Neural progenitor cell (in vitro differentiated cells): ENCODE results near the gene EYS. TPM values are rescaled to one million over a fixed set of nuclear protein-coding genes. Genes with fewer than 3 reads are reported as not detected.

Experiments
- DNase-seq: peaks from one replicate; pipeline ENCODE4 v3.0.0-alpha.2; 2016; ENCODE audit warnings: low spot score
- H2AFZ ChIP-seq: fragments of 200-600 bp; sonication (generic); replicated peaks from 2 replicates; pipeline ENCODE4 v1.6.1; 2016; ENCODE audit warnings: antibody characterized with exemption
- H3F3A ChIP-seq: fragments of 200-600 bp; sonication (generic); 2 replicates; pipeline ENCODE4 v1.6.1; 2016; ENCODE audit warnings: antibody characterized with exemption, low read depth
- H3K27ac ChIP-seq: fragments of 200-600 bp; sonication (generic); 2 replicates; pipeline ENCODE4 v1.5.1; 2016; ENCODE audit warnings: mild to moderate bottlenecking
- H3K27me3 ChIP-seq: fragments of 200-600 bp; sonication (generic); 2 replicates; pipeline ENCODE4 v1.6.1; 2016; ENCODE audit warnings: mild to moderate bottlenecking, moderate library complexity
- H3K36me3 ChIP-seq: fragments of 200-600 bp; sonication (generic); 2 replicates; pipeline ENCODE4 v1.5.1; 2016
- H3K4me1 ChIP-seq: fragments of 200-600 bp; sonication (generic); 2 replicates; pipeline ENCODE4 v1.6.1; 2016; ENCODE audit warnings: mixed run types
- H3K4me2 ChIP-seq: fragments of 200-600 bp; sonication (generic); 2 replicates; pipeline ENCODE4 v1.6.1; 2016
- H3K4me3 ChIP-seq: fragments of 200-600 bp; sonication (generic); 2 replicates; pipeline ENCODE4 v1.5.1; 2016
- H3K79me2 ChIP-seq: fragments of 200-600 bp; sonication (generic); 2 replicates; pipeline ENCODE4 v1.6.1; 2016; ENCODE audit warnings: low read depth
- H3K9ac ChIP-seq: fragments of 200-600 bp; sonication (generic); 2 replicates; pipeline ENCODE4 v1.6.1; 2016
- H3K9me3 ChIP-seq: fragments of 200-600 bp; sonication (generic); 2 replicates; pipeline ENCODE4 v1.5.1; 2016; ENCODE audit warnings: low read depth
- H4K20me1 ChIP-seq: fragments of 200-600 bp; sonication (generic); 2 replicates; pipeline ENCODE4 v1.6.1; 2016; ENCODE audit warnings: low read depth
- H3K27ac Mint-ChIP-seq: 3 replicates; pipeline ENCODE4 v1.8.0; 2021; ENCODE audit warnings: mixed read lengths
- H3K27me3 Mint-ChIP-seq: 2 replicates; pipeline ENCODE4 v1.8.0; 2022; ENCODE audit warnings: low read depth, mild to moderate bottlenecking, inconsistent platforms, moderate library complexity, mixed read lengths; ENCODE audit not compliant: insufficient read depth
- H3K36me3 Mint-ChIP-seq: 3 replicates; pipeline ENCODE4 v1.8.0; 2021; ENCODE audit warnings: mixed read lengths
- H3K4me1 Mint-ChIP-seq: 3 replicates; pipeline ENCODE4 v1.8.0; 2021; ENCODE audit warnings: mixed read lengths
- H3K4me3 Mint-ChIP-seq: 3 replicates; pipeline ENCODE4 v1.8.0; 2021; ENCODE audit warnings: mild to moderate bottlenecking, moderate library complexity, mixed read lengths
- H3K9me3 Mint-ChIP-seq: 3 replicates; pipeline ENCODE4 v1.8.0; 2020; ENCODE audit warnings: mixed read lengths
- EZH2 ChIP-seq: fragments of 200-600 bp; sonication (generic); IDR thresholded peaks from 2 replicates; pipeline ENCODE4 v1.6.1; 2017; ENCODE audit warnings: antibody characterized with exemption, mild to moderate bottlenecking, moderate library complexity
- EZH2phosphoT487 ChIP-seq: fragments of 200-600 bp; sonication (generic); IDR thresholded peaks from 2 replicates; pipeline ENCODE4 v1.6.1; 2017; ENCODE audit warnings: antibody characterized with exemption
- total RNA-seq: library from RNA; depleted of rRNA; stranded (reverse); fragments of >200 nt; gene quantifications from 2 replicates; pipeline ENCODE4 v1.2.3, GENCODE V29; 2015; ENCODE audit warnings: low replicate concordance
- TF ChIP-seq, protein P1 (sequence below): fragments of 200-600 bp; sonication (generic); IDR thresholded peaks from 2 replicates; pipeline ENCODE4 v1.5.1; 2017; ENCODE audit warnings: antibody characterized with exemption, mild to moderate bottlenecking

The EYS gene
- total RNA-seq, 1 donor from 2014 or later, result not detected

DNA sequence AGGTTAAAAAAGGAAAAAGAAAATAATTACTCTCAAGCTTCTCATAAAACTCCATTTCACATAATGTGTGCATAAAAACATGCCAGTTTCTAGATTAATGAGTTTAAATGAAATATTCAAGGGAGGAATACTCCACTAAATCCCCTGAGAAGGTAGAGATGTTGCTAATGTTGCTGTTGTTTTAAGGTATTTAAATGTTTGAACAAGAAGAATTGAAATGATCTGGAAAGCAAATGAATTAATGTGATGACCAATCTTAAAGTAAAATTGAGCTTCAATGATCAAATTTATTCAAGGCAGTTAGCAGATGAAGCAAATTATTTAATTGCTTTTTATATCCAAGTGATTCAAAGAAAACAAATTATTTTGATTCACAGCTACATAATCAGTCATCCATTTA, 804.4 kb downstream of the EYS start:
- H3K27ac ChIP-seq, result no peak overlapping the region
- H3K27ac Mint-ChIP-seq, result no peak overlapping the region
- no peak overlapping the region for H3K4me2 ChIP-seq
- no peak overlapping the region for H3K9ac ChIP-seq
- no peak overlapping the region for H3K4me3 ChIP-seq
- DNase-seq, result no peak
- H3K79me2 ChIP-seq, result no peaks in the 10 kb centered on the region
- H3K36me3 Mint-ChIP-seq, result no peaks in the 10 kb centered on the region
- no peaks in the 10 kb centered on the region for H3K36me3 ChIP-seq
- no peaks in the 10 kb centered on the region for H3F3A ChIP-seq
- no peaks in the 10 kb centered on the region for H3K9me3 Mint-ChIP-seq
- H3K4me1 ChIP-seq, result no peaks in the 10 kb centered on the region
- no peaks in the 10 kb centered on the region for H3K27me3 Mint-ChIP-seq
- H3K4me1 Mint-ChIP-seq, result no peaks in the 10 kb centered on the region
- H3K4me3 Mint-ChIP-seq, result no peak overlapping the region
- no peaks in the 10 kb centered on the region for H4K20me1 ChIP-seq
- H3K27me3 ChIP-seq, result no peaks in the 10 kb centered on the region
- H2AFZ ChIP-seq, result no peak overlapping the region
- no peak for TF ChIP-seq EZH2phosphoT487
- TF ChIP-seq, protein P1, sequence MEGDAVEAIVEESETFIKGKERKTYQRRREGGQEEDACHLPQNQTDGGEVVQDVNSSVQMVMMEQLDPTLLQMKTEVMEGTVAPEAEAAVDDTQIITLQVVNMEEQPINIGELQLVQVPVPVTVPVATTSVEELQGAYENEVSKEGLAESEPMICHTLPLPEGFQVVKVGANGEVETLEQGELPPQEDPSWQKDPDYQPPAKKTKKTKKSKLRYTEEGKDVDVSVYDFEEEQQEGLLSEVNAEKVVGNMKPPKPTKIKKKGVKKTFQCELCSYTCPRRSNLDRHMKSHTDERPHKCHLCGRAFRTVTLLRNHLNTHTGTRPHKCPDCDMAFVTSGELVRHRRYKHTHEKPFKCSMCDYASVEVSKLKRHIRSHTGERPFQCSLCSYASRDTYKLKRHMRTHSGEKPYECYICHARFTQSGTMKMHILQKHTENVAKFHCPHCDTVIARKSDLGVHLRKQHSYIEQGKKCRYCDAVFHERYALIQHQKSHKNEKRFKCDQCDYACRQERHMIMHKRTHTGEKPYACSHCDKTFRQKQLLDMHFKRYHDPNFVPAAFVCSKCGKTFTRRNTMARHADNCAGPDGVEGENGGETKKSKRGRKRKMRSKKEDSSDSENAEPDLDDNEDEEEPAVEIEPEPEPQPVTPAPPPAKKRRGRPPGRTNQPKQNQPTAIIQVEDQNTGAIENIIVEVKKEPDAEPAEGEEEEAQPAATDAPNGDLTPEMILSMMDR, result no peak
- TF ChIP-seq EZH2, result no peak
- no peaks in the 10 kb centered on the region for H3K9me3 ChIP-seq

DNA sequence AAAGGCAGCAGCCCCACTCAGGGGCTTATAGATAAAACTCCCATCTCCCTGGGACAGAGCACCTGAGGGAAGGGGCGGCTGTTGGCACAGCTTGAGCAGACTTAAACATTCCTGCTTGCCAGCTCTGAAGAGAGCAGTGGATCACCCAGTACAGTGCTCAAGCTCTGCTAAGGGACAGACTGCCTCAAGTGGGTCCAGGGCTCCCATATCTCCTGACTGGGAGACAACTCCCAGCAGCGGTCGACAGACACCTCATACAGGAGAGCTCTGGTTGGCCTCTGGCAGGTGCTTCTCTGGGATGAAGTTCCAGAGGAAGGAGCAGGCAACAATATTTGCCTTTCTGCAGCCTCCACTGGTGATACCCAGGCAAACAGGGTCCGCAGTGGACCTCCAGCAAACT, 810.1 kb downstream of the EYS start:
- H3K27ac ChIP-seq, result no peak overlapping the region
- Mint-ChIP-seq H3K9me3 (peaks cover 3% of the 10 kb centered on the region), H3K36me3 (no peaks in the 10 kb centered on the region), H3K4me3 (no peak overlapping the region), H3K27ac (no peak overlapping the region), H3K4me1 (no peaks in the 10 kb centered on the region), H3K27me3 (no peaks in the 10 kb centered on the region)
- H3K9me3 ChIP-seq, result no peaks in the 10 kb centered on the region
- H3F3A ChIP-seq, result no peaks in the 10 kb centered on the region
- H3K9ac ChIP-seq, result no peak overlapping the region
- no peak for DNase-seq
- no peak overlapping the region for H3K4me2 ChIP-seq
- H3K36me3 ChIP-seq, result no peaks in the 10 kb centered on the region
- H3K4me3 ChIP-seq, result no peak overlapping the region
- H4K20me1 ChIP-seq, result no peaks in the 10 kb centered on the region
- no peak for TF ChIP-seq EZH2phosphoT487
- no peak for TF ChIP-seq EZH2
- TF ChIP-seq, protein P1, result no peak
- H3K27me3 ChIP-seq, result no peaks in the 10 kb centered on the region
- H3K4me1 ChIP-seq, result no peaks in the 10 kb centered on the region
- H2AFZ ChIP-seq, result no peak overlapping the region
- no peaks in the 10 kb centered on the region for H3K79me2 ChIP-seq

DNA sequence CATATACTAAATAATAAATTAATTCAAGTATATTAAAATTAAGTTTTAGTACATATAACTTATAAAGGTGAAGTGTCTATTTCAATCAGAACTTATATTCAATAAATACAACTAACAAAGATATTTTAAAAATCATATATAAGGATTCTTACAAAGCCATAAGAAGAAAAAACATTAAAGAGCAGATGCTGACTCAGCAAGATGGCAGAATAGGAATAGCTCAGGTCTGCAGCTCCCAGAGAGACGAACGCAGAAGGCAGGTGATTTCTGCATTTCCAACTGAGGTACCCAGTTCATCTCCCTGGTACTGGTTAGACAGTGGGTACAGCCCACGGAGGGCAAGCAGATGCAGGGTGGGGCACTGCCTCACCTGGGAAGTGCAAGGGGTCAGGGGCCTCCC, 811.1 kb downstream of the EYS start:
- Histone ChIP-seq H2AFZ (no peak overlapping the region), H3K9me3 (no peaks in the 10 kb centered on the region), H3K27me3 (no peaks in the 10 kb centered on the region), H3K79me2 (no peaks in the 10 kb centered on the region), H3F3A (no peaks in the 10 kb centered on the region), H4K20me1 (no peaks in the 10 kb centered on the region), H3K36me3 (no peaks in the 10 kb centered on the region), H3K4me2 (no peak overlapping the region), H3K27ac (no peak overlapping the region), H3K9ac (no peak overlapping the region), H3K4me3 (no peak overlapping the region), H3K4me1 (no peaks in the 10 kb centered on the region)
- H3K4me3 Mint-ChIP-seq, result no peak overlapping the region
- H3K4me1 Mint-ChIP-seq, result no peaks in the 10 kb centered on the region
- H3K27me3 Mint-ChIP-seq, result no peaks in the 10 kb centered on the region
- TF ChIP-seq EZH2, result no peak
- TF ChIP-seq, protein P1, result no peak
- no peak for TF ChIP-seq EZH2phosphoT487
- peaks cover 3% of the 10 kb centered on the region for H3K9me3 Mint-ChIP-seq
- H3K36me3 Mint-ChIP-seq, result no peaks in the 10 kb centered on the region
- H3K27ac Mint-ChIP-seq, result no peak overlapping the region
- no peak for DNase-seq

DNA sequence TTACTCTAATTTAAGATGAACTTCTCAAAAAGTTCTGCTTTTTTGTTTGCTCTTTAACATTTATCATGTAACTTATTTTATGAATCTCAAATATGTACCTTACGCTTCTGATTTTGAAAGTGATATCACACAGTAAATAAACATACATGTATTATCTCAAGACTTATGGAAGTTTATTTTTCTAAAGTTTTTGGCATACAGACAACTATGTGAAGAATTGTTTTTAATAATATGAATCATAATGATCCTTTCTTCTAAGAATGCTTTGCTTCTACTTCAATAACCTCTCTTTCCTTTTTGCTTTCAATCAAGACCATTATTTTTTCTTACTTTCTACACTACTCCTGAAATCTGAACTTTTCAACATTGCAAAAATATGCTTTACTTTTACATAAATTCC, 816.4 kb downstream of the EYS start:
- Mint-ChIP-seq H3K27ac (no peak overlapping the region), H3K4me1 (peaks cover 2% of the 10 kb centered on the region), H3K4me3 (no peak overlapping the region), H3K9me3 (no peaks in the 10 kb centered on the region), H3K36me3 (no peaks in the 10 kb centered on the region), H3K27me3 (no peaks in the 10 kb centered on the region)
- H3K79me2 ChIP-seq, result no peaks in the 10 kb centered on the region
- no peaks in the 10 kb centered on the region for H3K9me3 ChIP-seq
- no peak overlapping the region for H3K4me2 ChIP-seq
- H3K36me3 ChIP-seq, result no peaks in the 10 kb centered on the region
- H3K4me3 ChIP-seq, result no peak overlapping the region
- H3K27ac ChIP-seq, result no peak overlapping the region
- no peaks in the 10 kb centered on the region for H4K20me1 ChIP-seq
- no peaks in the 10 kb centered on the region for H3K27me3 ChIP-seq
- no peaks in the 10 kb centered on the region for H3K4me1 ChIP-seq
- H3K9ac ChIP-seq, result no peak overlapping the region
- TF ChIP-seq EZH2phosphoT487 (no peak), EZH2 (no peak)
- TF ChIP-seq, protein P1, result no peak
- DNase-seq, result no peak
- H2AFZ ChIP-seq, result no peak overlapping the region
- no peaks in the 10 kb centered on the region for H3F3A ChIP-seq
